Sigmoid colon (tissue), 4 donors: ENCODE data around the gene GABRP.

Source experiments
- EP300 ChIP-seq, 4 donors: sonication (generic); formaldehyde crosslinking; IDR thresholded peaks; one replicate each; pipeline ENCODE4 v1.6.1; 2017; ENCODE audit warnings: antibody characterized with exemption in 4 of 4
- POLR2AphosphoS5 ChIP-seq, 4 donors: sonication (generic); formaldehyde crosslinking; IDR thresholded peaks; one replicate each; pipeline ENCODE4 v1.6.1; 2017; ENCODE audit warnings: antibody characterized with exemption in 4 of 4

DNA sequence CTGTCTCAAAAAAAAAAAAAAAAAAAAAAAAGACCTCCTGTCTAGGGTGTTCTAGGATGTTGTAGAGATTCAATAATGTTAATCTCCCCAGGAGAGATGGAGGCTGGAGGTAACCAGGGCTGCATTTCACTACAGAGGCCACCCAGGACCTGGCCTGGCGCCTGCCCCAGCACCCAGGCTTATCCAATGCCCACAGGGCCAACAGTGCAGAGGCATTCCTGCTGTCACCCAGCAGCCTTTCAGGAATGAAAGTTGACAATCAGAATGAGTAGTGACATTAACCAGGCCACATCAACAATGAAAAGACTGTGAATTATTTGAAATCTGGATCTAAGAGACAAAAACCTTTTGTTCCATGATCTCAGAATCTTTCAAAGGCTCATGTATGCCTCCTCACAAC lies 36.2 kb upstream of the GABRP start:
- TF ChIP-seq POLR2AphosphoS5 (IDR thresholded peaks at IDR 0.05): peak in 1 of 4 donors; percentile 16
- TF ChIP-seq EP300 (IDR thresholded peaks at IDR 0.05): no peak
